Measurements from ENCODE around the gene USP54. TPM values are rescaled to one million over a fixed set of nuclear protein-coding genes. Genes with fewer than 3 reads are reported as not detected.

USP54 gene
- total and polyA plus RNA-seq, 9 of the 15 experiments (the other 6 are each of a cell fraction or from before 2014, with no cell fraction given) = 3.8 to 40.1 (median 16.9) TPM

- TF ChIP-seq CLOCK (CRISPR knock-in tag; IDR thresholded peaks at IDR 0.05; ENCODE audit: borderline replicate concordance) = no peak
- no peak for TF ChIP-seq ZC3H8 (IDR thresholded peaks at IDR 0.05)
- no peak for TF ChIP-seq TEAD4 (IDR thresholded peaks at IDR 0.05; ENCODE audit: low read length)
- no peak for TF ChIP-seq TEAD4 (CRISPR knock-in tag; IDR thresholded peaks at IDR 0.05; ENCODE audit: borderline replicate concordance)
- no peak for TF ChIP-seq RBM34 (IDR thresholded peaks at IDR 0.05; ENCODE audit: borderline replicate concordance, insufficient read depth, low read length)
- TF ChIP-seq MEF2A (IDR thresholded peaks at IDR 0.05; ENCODE audit: control insufficient read depth, low read depth, low read length) = no peak
- TF ChIP-seq TSC22D4 (tag; IDR thresholded peaks at IDR 0.05) = no peak
- no peak for TF ChIP-seq ZNF274 (IDR thresholded peaks at IDR 0.05; ENCODE audit: borderline replicate concordance, low read depth, low read length)
- TF ChIP-seq USF1 (CRISPR knock-in tag; IDR thresholded peaks at IDR 0.05) = no peak
- TF ChIP-seq ZNF609 (CRISPR knock-in tag; IDR thresholded peaks at IDR 0.05; ENCODE audit: borderline replicate concordance) = no peak
- TF ChIP-seq POU5F1 (IDR thresholded peaks at IDR 0.05; ENCODE audit: borderline replicate concordance, low read depth, low read length, partially characterized antibody) = no peak
- no peak for TF ChIP-seq ZSCAN29 (IDR thresholded peaks at IDR 0.05)
- TF ChIP-seq ZBTB33 (CRISPR knock-in tag; IDR thresholded peaks at IDR 0.05) = 0 out of 2 replicates have a peak, but pooled peaks have one; percentile 29
- peak in 1 of 2 experiments; percentile 88; a peak in 2 of 4 replicates for TF ChIP-seq MLLT1 (IDR thresholded peaks at IDR 0.05)
Measured at GRCh38 chr10:73494213-73494612, 96.9 kb downstream of the USP54 start (continued).

Measured in K562 (cell line).